Measurements from ENCODE around the gene GMPR.

The GMPR gene

DNA sequence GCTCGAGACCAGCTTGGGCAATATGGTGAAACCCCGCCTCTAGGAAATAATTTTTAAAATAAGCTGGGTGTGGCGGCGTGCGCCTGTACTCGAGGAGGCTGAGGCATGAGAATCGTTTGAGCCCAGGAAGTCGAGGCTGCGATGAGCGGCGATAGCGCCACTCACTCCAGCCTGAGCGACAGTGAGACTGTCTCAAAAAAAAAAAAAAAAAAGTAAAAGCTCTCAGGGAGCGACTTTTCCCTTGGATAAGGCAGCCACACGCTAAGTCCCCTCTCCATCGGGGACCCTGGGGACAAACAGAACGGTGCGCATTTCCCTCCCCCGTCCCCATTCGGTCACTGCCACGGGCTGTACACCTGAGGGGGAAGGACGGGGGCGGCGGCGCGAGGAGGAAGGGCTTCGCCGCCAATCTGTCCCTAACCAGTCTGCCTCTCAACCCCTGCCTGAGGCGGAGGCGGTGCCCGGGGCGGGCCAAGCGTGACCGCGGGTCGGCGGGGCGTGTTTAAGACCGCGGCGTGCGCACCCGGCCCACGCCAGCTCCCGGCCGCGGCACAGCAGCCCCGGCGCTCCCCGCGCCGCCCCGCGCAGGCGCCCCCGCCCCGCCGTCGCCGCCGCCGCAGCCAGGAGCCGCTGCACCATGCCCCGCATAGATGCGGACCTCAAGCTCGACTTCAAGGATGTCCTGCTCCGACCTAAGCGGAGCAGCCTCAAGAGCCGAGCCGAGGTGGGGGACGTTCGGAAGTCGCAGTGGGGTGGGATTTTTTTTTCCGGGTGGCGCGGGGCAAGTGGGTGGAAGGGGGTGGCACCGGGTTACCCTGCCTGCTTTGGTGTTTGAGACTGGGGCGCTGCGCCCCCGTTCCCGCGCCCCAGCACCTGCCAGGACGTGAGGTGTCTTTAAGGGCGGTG, at the start of gene GMPR:
GMPR (plus strand) TSS at position 531 of the 906 bp plus-strand sequence; CDS start at position 638, 107 bp downstream.
- peak; percentile 2; the same call in 1 of the 2 replicates for TF ChIP-seq CTCF (IDR thresholded peaks at IDR 0.05; ENCODE audit: low read depth, low read length)
- DNase-seq (ENCODE audit: extremely low read depth, low read depth) = no peak

GRCh38 chr6:16190214-16190613, 48.2 kb upstream of the GMPR start:
- DNase-seq (ENCODE audit: extremely low read depth, low read depth) = no peak
- TF ChIP-seq CTCF (IDR thresholded peaks at IDR 0.05; ENCODE audit: low read depth, low read length) = no peak

- TF ChIP-seq CTCF (IDR thresholded peaks at IDR 0.05; ENCODE audit: low read depth, low read length) = no peak
- DNase-seq (ENCODE audit: extremely low read depth, low read depth) = no peak
Measured at GRCh38 chr6:16196260-16196983, 42.0 kb upstream of the GMPR start.

DNA sequence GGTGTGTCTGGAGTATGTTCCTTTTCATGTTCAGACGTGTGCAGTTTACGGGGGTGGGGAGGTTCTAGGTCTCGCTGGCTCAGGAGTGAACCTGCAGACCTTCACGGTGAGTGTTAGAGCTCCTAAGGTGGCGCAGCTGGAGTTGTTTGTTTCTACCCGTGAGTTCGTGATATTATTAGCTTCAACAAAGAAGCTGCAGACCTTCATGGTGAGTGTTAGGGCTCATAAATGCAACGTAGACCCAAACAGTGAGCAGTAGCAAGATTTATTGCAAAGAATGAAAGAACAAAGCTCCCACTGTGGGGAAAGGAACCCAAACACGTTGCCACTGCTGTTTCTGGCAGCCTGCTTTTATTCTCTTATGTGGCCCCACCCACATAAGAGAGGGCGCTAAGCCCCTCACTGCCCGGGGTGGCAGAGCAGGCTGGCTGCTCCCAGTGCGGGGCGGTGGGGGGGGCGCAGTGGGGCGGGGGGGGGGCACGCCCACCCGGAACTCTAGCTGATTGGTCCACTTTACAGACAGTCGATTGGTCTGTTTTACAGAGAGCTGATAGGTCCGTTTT, 41.3 kb upstream of the GMPR start:
- TF ChIP-seq CTCF (IDR thresholded peaks at IDR 0.05; ENCODE audit: low read depth, low read length) = no peak
- DNase-seq (ENCODE audit: extremely low read depth, low read depth) = no peak

- DNase-seq (ENCODE audit: extremely low read depth, low read depth) = no peak
- TF ChIP-seq CTCF (IDR thresholded peaks at IDR 0.05; ENCODE audit: low read depth, low read length) = no peak
Measured at GRCh38 chr6:16198061-16198705, 40.2 kb upstream of the GMPR start.

- TF ChIP-seq CTCF (IDR thresholded peaks at IDR 0.05; ENCODE audit: low read depth, low read length) = no peak
- DNase-seq (ENCODE audit: extremely low read depth, low read depth) = no peak
Measured at GRCh38 chr6:16199804-16200203, 38.6 kb upstream of the GMPR start.
